B cell (primary cell): ENCODE results near the gene CBX4. TPM values are rescaled to one million over a fixed set of nuclear protein-coding genes. Genes with fewer than 3 reads are reported as not detected.

ENCODE experiments used
- ATAC-seq: fragments of 200-7000 bp; cut with Tn5 transposase; one replicate; pipeline ENCODE4 v1.10.0; 2021; ENCODE audit warnings: low read depth, mild to moderate bottlenecking, moderate number of reproducible peaks, moderate library complexity
- CTCF ChIA-PET: fragments of 350-600 bp; sonication (Branson Sonifier 250); formaldehyde crosslinking; loops from one replicate; lab custom pipeline; 2021; ENCODE audit warnings: antibody characterized with exemption, inconsistent platforms; lab: Charles Lee
- POLR2A ChIA-PET: fragments of 350-600 bp; sonication (Branson Sonifier 250); formaldehyde crosslinking; loops from one replicate; lab custom pipeline; 2021; ENCODE audit warnings: antibody characterized with exemption; lab: Charles Lee
- DNase-seq: peaks from one replicate; pipeline ENCODE4 v3.0.0; 2013
- H2AFZ ChIP-seq: 2 replicates; pipeline ENCODE4 v1.6.1; 2012; ENCODE audit warnings: mild to moderate bottlenecking, low read depth, low read length; ENCODE audit not compliant: insufficient read depth, poor library complexity, severe bottlenecking
- H3K27ac ChIP-seq, 2 donors: 1 replicate in 1 of 2; 2 replicates in 1 of 2; pipeline ENCODE4 v1.5.1; 2012 to 2013; ENCODE audit warnings: low read length in 2 of 2, mild to moderate bottlenecking in 2 of 2, moderate library complexity in 1 of 2
- H3K27me3 ChIP-seq, 4 experiments: fragments of 200-600 bp in 1 of 4; sonication (generic) in 1 of 4; replicated peaks in 1 of 4; 1 replicate in 2 of 4; 2 replicates in 2 of 4; pipeline versions ENCODE4 v1.6.1 to v1.7.0; 2013 to 2016; ENCODE audit warnings: low read length in 3 of 4, mild to moderate bottlenecking in 2 of 4, mixed read lengths in 1 of 4, moderate library complexity in 1 of 4; ENCODE audit not compliant: insufficient read depth in 4 of 4, control insufficient read depth in 3 of 4; ENCODE audit errors: control extremely low read depth in 1 of 4
- H3K36me3 ChIP-seq, 2 experiments: replicated peaks in 1 of 2; 1 replicate in 1 of 2; 2 replicates in 1 of 2; pipeline versions ENCODE4 v1.6.1 to v1.7.1; 2013; ENCODE audit warnings: low read length in 1 of 2; ENCODE audit not compliant: insufficient read depth in 2 of 2, control insufficient read depth in 1 of 2; ENCODE audit errors: control extremely low read depth in 1 of 2, extremely low read depth in 1 of 2
- H3K4me1 ChIP-seq, 2 donors: fragments of 200-600 bp in 1 of 2; sonication (generic) in 1 of 2; 1 replicate in 1 of 2; 2 replicates in 1 of 2; pipeline versions ENCODE4 v1.5.1 to v1.6.1; 2013 to 2017; ENCODE audit warnings: low read length in 2 of 2; ENCODE audit not compliant: control insufficient read depth in 2 of 2, insufficient read depth in 2 of 2
- H3K4me2 ChIP-seq: replicated peaks from 2 replicates; pipeline ENCODE3; 2012; ENCODE audit warnings: mild to moderate bottlenecking, low read depth, low read length; ENCODE audit not compliant: poor library complexity, severe bottlenecking
- H3K4me3 ChIP-seq, 5 experiments: fragments of 200-600 bp in 1 of 5; sonication (generic) in 1 of 5; 1 replicate in 3 of 5; 2 replicates in 2 of 5; pipeline versions ENCODE4 v1.5.1 to v1.7.0; 2011 to 2016; ENCODE audit warnings: low read length in 4 of 5, mild to moderate bottlenecking in 4 of 5, low read depth in 2 of 5, control low read depth in 1 of 5, moderate library complexity in 1 of 5; ENCODE audit not compliant: insufficient read depth in 1 of 5; ENCODE audit errors: control extremely low read depth in 1 of 5, extremely low read depth in 1 of 5
- H3K79me2 ChIP-seq: fragments of 200-600 bp; sonication (generic); one replicate; pipeline ENCODE4 v1.6.0; 2016; ENCODE audit warnings: low read length; ENCODE audit not compliant: control insufficient read depth, insufficient read depth
- H3K9ac ChIP-seq: fragments of 200-600 bp; sonication (generic); 2 replicates; pipeline ENCODE4 v1.6.1; 2017; ENCODE audit warnings: mild to moderate bottlenecking, low read length, moderate library complexity
- H3K9me3 ChIP-seq, 3 donors: one replicate each; pipeline versions ENCODE4 v1.6.1 to v1.7.1; 2013; ENCODE audit warnings: low read length in 2 of 3; ENCODE audit not compliant: control insufficient read depth in 2 of 3, insufficient read depth in 1 of 3; ENCODE audit errors: control extremely low read depth in 1 of 3
- H4K20me1 ChIP-seq: 2 replicates; pipeline ENCODE4 v1.6.0; 2012; ENCODE audit warnings: mild to moderate bottlenecking, low read length; ENCODE audit not compliant: insufficient read depth, control insufficient read depth, poor library complexity, severe bottlenecking
- H3K27ac Mint-ChIP-seq: one replicate; pipeline ENCODE4 v1.8.0; 2021; ENCODE audit warnings: mixed read lengths
- H3K27me3 Mint-ChIP-seq: one replicate; pipeline ENCODE4 v1.8.0; 2021; ENCODE audit warnings: mixed read lengths
- H3K4me1 Mint-ChIP-seq: one replicate; pipeline ENCODE4 v1.8.0; 2021; ENCODE audit warnings: mixed read lengths
- H3K4me3 Mint-ChIP-seq: one replicate; pipeline ENCODE4 v1.8.0; 2021; ENCODE audit warnings: mixed read lengths
- H3K9me3 Mint-ChIP-seq: one replicate; pipeline ENCODE4 v1.8.0; 2022; ENCODE audit warnings: mixed read lengths; ENCODE audit not compliant: insufficient read depth
- EZH2 ChIP-seq: IDR thresholded peaks from 2 replicates; pipeline ENCODE4 v1.6.1; 2012; ENCODE audit warnings: borderline replicate concordance, low read depth, mild to moderate bottlenecking, moderate library complexity, low read length; ENCODE audit not compliant: insufficient read depth, poor library complexity, severe bottlenecking
- WGBS: methylation state at CpG from one replicate; pipeline ENCODE4 v1.1.5; 2013; ENCODE audit warnings: missing lambda C conversion rate; ENCODE audit not compliant: insufficient coverage; 5-methylcytosine and 5-hydroxymethylcytosine counted together
- intact Hi-C: fragments of 100-400 bp; cut with micrococcal nuclease; formaldehyde crosslinking; loops from one replicate; pipeline ENCODE4 v1.10.0; 2022
- polyA plus RNA-seq: library from polyadenylated mRNA; depleted of rRNA; stranded (reverse); fragments of >200 nt; gene quantifications from 2 replicates; pipeline ENCODE4 v1.2.3, GENCODE V29; 2012
- total RNA-seq, 2 donors: library from RNA; stranded (reverse); fragments of 120-200 nt in 1 of 2; gene quantifications; 1 replicate in 1 of 2; 2 replicates in 1 of 2; pipeline versions ENCODE4 v1.2.3 to v1.2.4, GENCODE V29; 2013 to 2022
- TF ChIP-seq, protein P1 (sequence below): fragments of 200-600 bp; IDR thresholded peaks from one replicate; pipeline ENCODE4 v1.8.0; 2022; ENCODE audit warnings: antibody characterized with exemption, mild to moderate bottlenecking

CBX4 gene
- total and polyA plus RNA-seq, 2 donors (not counting 1 experiment from before 2014, with no cell fraction given) = 81.9 to 115 TPM

DNA sequence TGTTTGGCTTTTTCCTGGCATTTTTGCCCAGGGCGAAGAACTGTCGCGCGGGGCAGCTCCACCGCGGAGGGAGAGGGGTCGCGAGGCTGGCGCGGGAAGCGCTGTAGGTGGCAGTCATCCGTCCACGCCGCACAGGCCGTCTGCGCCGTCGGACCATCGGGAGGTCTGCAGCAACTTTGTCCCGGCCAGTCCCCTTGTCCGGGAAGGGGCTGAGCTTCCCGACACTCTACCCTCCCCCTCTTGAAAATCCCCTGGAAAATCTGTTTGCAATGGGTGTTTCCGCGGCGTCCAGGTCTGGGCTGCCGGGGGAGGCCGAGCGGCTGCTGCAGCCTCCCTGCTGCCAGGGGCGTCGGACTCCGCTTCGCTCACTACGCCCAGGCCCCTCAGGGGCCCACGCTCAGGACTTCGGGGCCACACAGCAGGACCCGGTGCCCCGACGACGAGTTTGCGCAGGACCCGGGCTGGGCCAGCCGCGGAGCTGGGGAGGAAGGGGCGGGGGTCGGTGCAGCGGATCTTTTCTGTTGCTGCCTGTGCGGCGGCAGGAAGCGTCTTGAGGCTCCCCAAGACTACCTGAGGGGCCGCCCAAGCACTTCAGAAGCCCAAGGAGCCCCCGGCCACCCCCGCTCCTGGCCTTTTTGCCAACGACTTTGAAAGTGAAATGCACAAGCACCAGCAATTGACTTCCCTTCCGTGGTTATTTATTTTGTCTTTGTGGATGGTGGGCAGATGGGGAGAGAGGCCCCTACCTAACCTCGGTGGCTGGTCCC lies 2.3 kb upstream of the CBX4 start:
- no peak overlapping the region for H2AFZ ChIP-seq
- WGBS = 6% methylated on average over 53 of the region's 55 CpGs
- H4K20me1 ChIP-seq = peaks cover 60% of the 10 kb centered on the region
- H3K27me3 ChIP-seq = peaks cover 0 to 65% (median 40%) of the 10 kb centered on the region in 4 experiments
- Mint-ChIP-seq H3K9me3 (no peaks in the 10 kb centered on the region), H3K4me1 (peaks cover 56% of the 10 kb centered on the region), H3K27me3 (peaks cover 22% of the 10 kb centered on the region), H3K27ac (peak overlapping the region; percentile 48), H3K4me3 (peak overlapping the region; percentile 75)
- peak; percentile 91 for TF ChIP-seq EZH2
- TF ChIP-seq, protein P1, sequence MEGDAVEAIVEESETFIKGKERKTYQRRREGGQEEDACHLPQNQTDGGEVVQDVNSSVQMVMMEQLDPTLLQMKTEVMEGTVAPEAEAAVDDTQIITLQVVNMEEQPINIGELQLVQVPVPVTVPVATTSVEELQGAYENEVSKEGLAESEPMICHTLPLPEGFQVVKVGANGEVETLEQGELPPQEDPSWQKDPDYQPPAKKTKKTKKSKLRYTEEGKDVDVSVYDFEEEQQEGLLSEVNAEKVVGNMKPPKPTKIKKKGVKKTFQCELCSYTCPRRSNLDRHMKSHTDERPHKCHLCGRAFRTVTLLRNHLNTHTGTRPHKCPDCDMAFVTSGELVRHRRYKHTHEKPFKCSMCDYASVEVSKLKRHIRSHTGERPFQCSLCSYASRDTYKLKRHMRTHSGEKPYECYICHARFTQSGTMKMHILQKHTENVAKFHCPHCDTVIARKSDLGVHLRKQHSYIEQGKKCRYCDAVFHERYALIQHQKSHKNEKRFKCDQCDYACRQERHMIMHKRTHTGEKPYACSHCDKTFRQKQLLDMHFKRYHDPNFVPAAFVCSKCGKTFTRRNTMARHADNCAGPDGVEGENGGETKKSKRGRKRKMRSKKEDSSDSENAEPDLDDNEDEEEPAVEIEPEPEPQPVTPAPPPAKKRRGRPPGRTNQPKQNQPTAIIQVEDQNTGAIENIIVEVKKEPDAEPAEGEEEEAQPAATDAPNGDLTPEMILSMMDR = no peak
- H3K27ac ChIP-seq = no peak overlapping the region
- peaks cover 0 to 40% (median 0%) of the 10 kb centered on the region in 3 donors for H3K9me3 ChIP-seq
- DNase-seq (peak; percentile 69), ATAC-seq (no peak)
- peak overlapping the region; percentile 89 for H3K4me2 ChIP-seq
- peaks cover 71 to 78% of the 10 kb centered on the region in 2 donors for H3K4me1 ChIP-seq
- POLR2A ChIA-PET = interaction anchor here (0.7 to 6.9 kb wide), 4 partner anchors 31 to 49 kb away, joined by 4 to 45 read pairs (median 6); partner anchors contain the start of gene CBX8
- intact Hi-C loops = loop anchor here (1.0 to 5.0 kb wide), 2 partner anchors 27 to 91 kb away; no protein-coding TSS in a partner anchor
- peak overlapping the region in 1 of 5 experiments; percentile 29 for H3K4me3 ChIP-seq
- peaks cover 17% of the 10 kb centered on the region for H3K79me2 ChIP-seq
- CTCF ChIA-PET = interaction anchor here (0.9 to 4.0 kb wide), 6 partner anchors 10 to 129 kb away, joined by 4 to 19 read pairs (median 6); partner anchors contain the start of gene CBX8
- no peak overlapping the region for H3K9ac ChIP-seq
- H3K36me3 ChIP-seq = peaks cover 0 to under 1% of the 10 kb centered on the region in 2 experiments
